Osteocyte (in vitro differentiated cells): ENCODE data around the gene NIT2. TPM values are rescaled to one million over a fixed set of nuclear protein-coding genes. Genes with fewer than 3 reads are reported as not detected.

Experiments used
- DNase-seq: peaks from one replicate; pipeline ENCODE4 v3.0.0; 2021; ENCODE audit warnings: mixed read lengths; ENCODE audit not compliant: unreplicated experiment; ENCODE audit errors: extremely low spot score
- H3K27ac Mint-ChIP-seq: one replicate; pipeline ENCODE4 v1.8.0; 2021; ENCODE audit warnings: mild to moderate bottlenecking, mixed read lengths; ENCODE audit not compliant: unreplicated experiment
- H3K27me3 Mint-ChIP-seq: one replicate; pipeline ENCODE4 v1.8.0; 2021; ENCODE audit warnings: mixed read lengths; ENCODE audit not compliant: unreplicated experiment
- H3K36me3 Mint-ChIP-seq: one replicate; pipeline ENCODE4 v1.8.0; 2021; ENCODE audit warnings: mixed read lengths; ENCODE audit not compliant: unreplicated experiment
- H3K4me1 Mint-ChIP-seq: one replicate; pipeline ENCODE4 v1.8.0; 2021; ENCODE audit warnings: mixed read lengths; ENCODE audit not compliant: unreplicated experiment
- H3K4me3 Mint-ChIP-seq: one replicate; pipeline ENCODE4 v1.8.0; 2021; ENCODE audit warnings: mild to moderate bottlenecking, moderate library complexity, mixed read lengths; ENCODE audit not compliant: unreplicated experiment
- H3K9me3 Mint-ChIP-seq: one replicate; pipeline ENCODE4 v1.8.0; 2021; ENCODE audit warnings: mixed read lengths; ENCODE audit not compliant: unreplicated experiment
- CTCF ChIP-seq: fragments of 200-600 bp; sonication (generic); IDR thresholded peaks from 2 replicates; pipeline ENCODE4 v1.5.0; 2021; ENCODE audit warnings: antibody characterized with exemption, mild to moderate bottlenecking, moderate library complexity
- total RNA-seq: library from RNA; stranded (reverse); gene quantifications from 2 replicates; pipeline ENCODE4 v1.2.1, GENCODE V29; 2021

NIT2 gene
- total RNA-seq, 1 donor from 2014 or later: 46.3 TPM

- TF ChIP-seq CTCF: no peak
- no peak for DNase-seq
- Mint-ChIP-seq H3K4me3 (no peak overlapping the region), H3K27me3 (no peaks in the 10 kb centered on the region), H3K4me1 (no peaks in the 10 kb centered on the region), H3K36me3 (peaks cover 58% of the 10 kb centered on the region), H3K27ac (no peak overlapping the region), H3K9me3 (no peaks in the 10 kb centered on the region)
Measured at GRCh38 chr3:100352296-100353231, 18.0 kb downstream of the NIT2 start.

GRCh38 chr3:100354850-100355249 is 20.3 kb downstream of the NIT2 start:
- Mint-ChIP-seq H3K4me3 (no peak overlapping the region), H3K9me3 (no peaks in the 10 kb centered on the region), H3K36me3 (peaks cover 52% of the 10 kb centered on the region), H3K27ac (no peak overlapping the region), H3K4me1 (no peaks in the 10 kb centered on the region), H3K27me3 (no peaks in the 10 kb centered on the region)
- DNase-seq: no peak
- no peak for TF ChIP-seq CTCF

GRCh38 chr3:100358413-100358812 is 23.9 kb downstream of the NIT2 start:
- Mint-ChIP-seq H3K4me3 (no peak overlapping the region), H3K4me1 (no peaks in the 10 kb centered on the region), H3K27ac (no peak overlapping the region), H3K9me3 (peaks cover 6% of the 10 kb centered on the region), H3K27me3 (no peaks in the 10 kb centered on the region), H3K36me3 (peaks cover 53% of the 10 kb centered on the region)
- no peak for DNase-seq
- no peak for TF ChIP-seq CTCF

GRCh38 chr3:100359035-100359434 is 24.5 kb downstream of the NIT2 start:
- H3K4me3 Mint-ChIP-seq: no peak overlapping the region
- no peak for TF ChIP-seq CTCF
- peaks cover 6% of the 10 kb centered on the region for H3K9me3 Mint-ChIP-seq
- H3K27me3 Mint-ChIP-seq: no peaks in the 10 kb centered on the region
- H3K36me3 Mint-ChIP-seq: peaks cover 57% of the 10 kb centered on the region
- no peak for DNase-seq
- no peak overlapping the region for H3K27ac Mint-ChIP-seq
- no peaks in the 10 kb centered on the region for H3K4me1 Mint-ChIP-seq

GRCh38 chr3:100360757-100361496 is 26.4 kb downstream of the NIT2 start:
- Mint-ChIP-seq H3K4me3 (no peak overlapping the region), H3K4me1 (no peaks in the 10 kb centered on the region), H3K9me3 (peaks cover 6% of the 10 kb centered on the region), H3K36me3 (peaks cover 62% of the 10 kb centered on the region), H3K27me3 (no peaks in the 10 kb centered on the region), H3K27ac (peak overlapping the region; percentile 4)
- no peak for TF ChIP-seq CTCF
- DNase-seq: no peak
